Right lobe of liver (tissue), 4 donors: ENCODE measurements around the gene ZIC4.

Experiments
- CTCF ChIP-seq, 4 donors: fragments of 200-600 bp in 3 of 4; fragments of 450-650 bp in 1 of 4; IDR thresholded peaks; one replicate each; pipeline versions ENCODE4 v1.5.1 to v1.8.0; 2016 to 2022; ENCODE audit warnings: antibody characterized with exemption in 4 of 4, mild to moderate bottlenecking in 2 of 4
- POLR2A ChIP-seq: fragments of 450-650 bp; IDR thresholded peaks from one replicate; pipeline ENCODE4 v1.6.1; 2017; ENCODE audit warnings: antibody characterized with exemption, mild to moderate bottlenecking
- donor health status: DM: no; HTN: no; CAD: no.
- donor health status: DM: no; HTN: no; CAD: no.
- donor health status: DM: no; HTN: yes; CAD: no.

GRCh38 chr3:147415286-147415685, 8.9 kb upstream of the ZIC4 start:
- TF ChIP-seq POLR2A: no peak
- TF ChIP-seq CTCF (IDR thresholded peaks at IDR 0.05): no peak
